ENCODE measurements around the gene CFAP221.

CFAP221 gene

GRCh38 chr2:119549241-119549640 lies 5.0 kb downstream of the CFAP221 start:
- H3K4me1 ChIP-seq (ENCODE audit: insufficient read depth, low read length, poor library complexity, severe bottlenecking), result no peaks in the 10 kb centered on the region
- H2AFZ ChIP-seq (ENCODE audit: low read length), result no peak overlapping the region
- H3K27me3 ChIP-seq (ENCODE audit: insufficient read depth, low read length, poor library complexity, severe bottlenecking), result no peaks in the 10 kb centered on the region

GRCh38 chr2:119550346-119550745 lies 6.1 kb downstream of the CFAP221 start:
- Histone ChIP-seq H3K9ac (ENCODE audit: low read depth, low read length, poor library complexity, severe bottlenecking) (no peak overlapping the region), H3K4me2 (ENCODE audit: low read depth, low read length, poor library complexity, severe bottlenecking) (no peak overlapping the region), H3K9me2 (replicated peaks; ENCODE audit: low read depth, low read length) (no peaks in the 10 kb centered on the region), H3F3A (ENCODE audit: low read depth) (no peaks in the 10 kb centered on the region), H3K27me3 (ENCODE audit: insufficient read depth, low read length, poor library complexity, severe bottlenecking) (no peaks in the 10 kb centered on the region), H2AFZ (ENCODE audit: low read length) (no peak overlapping the region), H3K4me1 (ENCODE audit: insufficient read depth, low read length, poor library complexity, severe bottlenecking) (no peaks in the 10 kb centered on the region), H3K4me3 (ENCODE audit: low read length, poor library complexity, severe bottlenecking) (no peak overlapping the region), H3K9me3 (ENCODE audit: insufficient read depth, low read depth, low read length) (no peaks in the 10 kb centered on the region), H4K20me1 (ENCODE audit: insufficient read depth, low read length, poor library complexity, severe bottlenecking) (no peaks in the 10 kb centered on the region), H3K79me2 (ENCODE audit: insufficient read depth, low read length) (no peaks in the 10 kb centered on the region), H3K36me3 (ENCODE audit: insufficient read depth, low read length) (no peaks in the 10 kb centered on the region)
- TF ChIP-seq EZH2phosphoT487 (IDR thresholded peaks at IDR 0.05; ENCODE audit: borderline replicate concordance) (no peak), CTCF (conservative IDR thresholded peaks at IDR 0.05; ENCODE audit: low read length) (no peak)

More at GRCh38 chr2:119549241-119549640, 5.0 kb downstream of the CFAP221 start:
- Histone ChIP-seq H3K79me2 (ENCODE audit: insufficient read depth, low read length) (no peaks in the 10 kb centered on the region), H3F3A (ENCODE audit: low read depth) (no peaks in the 10 kb centered on the region), H3K9me3 (ENCODE audit: insufficient read depth, low read depth, low read length) (no peaks in the 10 kb centered on the region), H4K20me1 (ENCODE audit: insufficient read depth, low read length, poor library complexity, severe bottlenecking) (no peaks in the 10 kb centered on the region), H3K36me3 (ENCODE audit: insufficient read depth, low read length) (no peaks in the 10 kb centered on the region), H3K4me3 (ENCODE audit: low read length, poor library complexity, severe bottlenecking) (no peak overlapping the region), H3K4me2 (ENCODE audit: low read depth, low read length, poor library complexity, severe bottlenecking) (no peak overlapping the region), H3K9me2 (replicated peaks; ENCODE audit: low read depth, low read length) (no peaks in the 10 kb centered on the region), H3K9ac (ENCODE audit: low read depth, low read length, poor library complexity, severe bottlenecking) (no peak overlapping the region)
- TF ChIP-seq EZH2phosphoT487 (IDR thresholded peaks at IDR 0.05; ENCODE audit: borderline replicate concordance), result no peak
- TF ChIP-seq CTCF (conservative IDR thresholded peaks at IDR 0.05; ENCODE audit: low read length), result no peak

- Histone ChIP-seq H3K4me1 (ENCODE audit: insufficient read depth, low read length, poor library complexity, severe bottlenecking) (no peaks in the 10 kb centered on the region), H3F3A (ENCODE audit: low read depth) (no peaks in the 10 kb centered on the region), H3K9me2 (replicated peaks; ENCODE audit: low read depth, low read length) (no peaks in the 10 kb centered on the region), H4K20me1 (ENCODE audit: insufficient read depth, low read length, poor library complexity, severe bottlenecking) (no peaks in the 10 kb centered on the region), H3K9me3 (ENCODE audit: insufficient read depth, low read depth, low read length) (no peaks in the 10 kb centered on the region), H2AFZ (ENCODE audit: low read length) (no peak overlapping the region), H3K4me2 (ENCODE audit: low read depth, low read length, poor library complexity, severe bottlenecking) (no peak overlapping the region), H3K9ac (ENCODE audit: low read depth, low read length, poor library complexity, severe bottlenecking) (no peak overlapping the region), H3K27me3 (ENCODE audit: insufficient read depth, low read length, poor library complexity, severe bottlenecking) (no peaks in the 10 kb centered on the region), H3K4me3 (ENCODE audit: low read length, poor library complexity, severe bottlenecking) (no peak overlapping the region), H3K79me2 (ENCODE audit: insufficient read depth, low read length) (no peaks in the 10 kb centered on the region), H3K36me3 (ENCODE audit: insufficient read depth, low read length) (no peaks in the 10 kb centered on the region)
- TF ChIP-seq CTCF (conservative IDR thresholded peaks at IDR 0.05; ENCODE audit: low read length), result no peak
- no peak for TF ChIP-seq EZH2phosphoT487 (IDR thresholded peaks at IDR 0.05; ENCODE audit: borderline replicate concordance)
Measured at GRCh38 chr2:119550856-119551255, 6.6 kb downstream of the CFAP221 start.
